H1 (cell line): Measurements from ENCODE around the gene UNC5B.

Source experiments
- CREB1 ChIP-seq: IDR thresholded peaks from 2 replicates; pipeline ENCODE4 v1.6.1; 2012; ENCODE audit warnings: inconsistent platforms
- CTCF ChIP-seq, 3 experiments: IDR thresholded peaks; 1 replicate in 2 of 3; 2 replicates in 1 of 3; pipeline versions ENCODE4 v1.5.1 to v1.6.1; 2011; ENCODE audit warnings: low read length in 3 of 3, mild to moderate bottlenecking in 3 of 3, inconsistent platforms in 2 of 3, low read depth in 1 of 3, moderate library complexity in 1 of 3; ENCODE audit not compliant: insufficient read depth in 1 of 3; ENCODE audit errors: control extremely low read depth in 1 of 3
- POLR2A ChIP-seq, 2 experiments: IDR thresholded peaks; 1 replicate in 1 of 2; 2 replicates in 1 of 2; pipeline ENCODE4 v1.6.1; 2011; ENCODE audit warnings: low read depth in 2 of 2, low read length in 2 of 2, mild to moderate bottlenecking in 2 of 2; ENCODE audit errors: control extremely low read depth in 1 of 2
- SIN3A ChIP-seq, 2 experiments: IDR thresholded peaks in 1 of 2; conservative IDR thresholded peaks in 1 of 2; 2 replicates each; pipeline ENCODE4 v1.6.1; 2011 to 2012; ENCODE audit warnings: low read length in 2 of 2, improper control_type of control experiment in 1 of 2, low read depth in 1 of 2, mild to moderate bottlenecking in 1 of 2
- SP1 ChIP-seq: IDR thresholded peaks from 2 replicates; pipeline ENCODE4 v1.6.1; 2011; ENCODE audit warnings: low read depth, low read length
- TCF12 ChIP-seq: IDR thresholded peaks from 2 replicates; pipeline ENCODE4 v1.6.1; 2011; ENCODE audit warnings: low read depth, mild to moderate bottlenecking, low read length
- USF2 ChIP-seq: IDR thresholded peaks from 2 replicates; pipeline ENCODE4 v1.6.1; 2011; ENCODE audit warnings: low read length, improper control_type of control experiment

GRCh38 chr10:71255808-71256660, 43.7 kb downstream of the UNC5B start:
- TF ChIP-seq POLR2A (IDR thresholded peaks at IDR 0.05; ENCODE audit: control extremely low read depth in 1 of 2, low read depth in 2 of 2, low read length in 2 of 2) (no peak), TCF12 (no peak), USF2 (no peak), CTCF (IDR thresholded peaks at IDR 0.05; ENCODE audit: control extremely low read depth in 1 of 3, insufficient read depth in 1 of 3, low read depth in 1 of 3, low read length in 3 of 3) (no peak), SIN3A (conservative IDR thresholded peaks at IDR 0.05 in 1 of 2, IDR thresholded peaks at IDR 0.05 in 1 of 2; ENCODE audit: low read depth in 1 of 2, low read length in 2 of 2) (no peak), SP1 (no peak), CREB1 (no peak)
